Skeletal muscle cell (primary cell): ENCODE data around the gene OTOA.
"Not testable (repeated sequence)": the region's sequence is repeated elsewhere in the genome, so short reads cannot be mapped to it uniquely, and the experiment has no call there.

Source experiments
- DNase-seq: peaks from one replicate; pipeline ENCODE4 v3.0.0-alpha.2; 2010; ENCODE audit warnings: low read depth
- H3K4me3 ChIP-seq: 2 replicates; pipeline ENCODE4 v1.5.1; 2011; ENCODE audit warnings: low read depth, mild to moderate bottlenecking, control low read depth, low read length, moderate library complexity

Gene OTOA

DNA sequence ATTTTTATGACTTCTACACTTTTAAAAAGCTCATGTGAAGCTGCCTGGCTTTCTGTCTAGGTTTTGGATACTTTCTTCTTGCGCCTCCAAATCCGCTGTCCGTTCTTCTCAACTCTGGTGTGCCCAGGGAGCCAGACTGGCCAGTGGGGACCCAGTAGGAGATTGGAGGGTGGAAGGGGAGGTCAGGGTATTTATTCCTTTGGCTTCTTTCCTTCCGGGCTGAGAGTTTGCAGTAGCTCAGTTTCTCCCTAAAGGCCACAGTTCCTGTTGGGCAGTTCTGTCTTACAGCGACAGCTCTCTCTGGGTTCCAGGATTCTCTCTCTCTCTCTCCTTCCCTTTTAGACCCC is 109.4 kb downstream of the OTOA start:
- H3K4me3 ChIP-seq, DNase-seq: not testable (repeated sequence)

- not testable (repeated sequence) for H3K4me3 ChIP-seq, DNase-seq
Measured at GRCh38 chr16:21780525-21780924, 116.8 kb downstream of the OTOA start.

DNA sequence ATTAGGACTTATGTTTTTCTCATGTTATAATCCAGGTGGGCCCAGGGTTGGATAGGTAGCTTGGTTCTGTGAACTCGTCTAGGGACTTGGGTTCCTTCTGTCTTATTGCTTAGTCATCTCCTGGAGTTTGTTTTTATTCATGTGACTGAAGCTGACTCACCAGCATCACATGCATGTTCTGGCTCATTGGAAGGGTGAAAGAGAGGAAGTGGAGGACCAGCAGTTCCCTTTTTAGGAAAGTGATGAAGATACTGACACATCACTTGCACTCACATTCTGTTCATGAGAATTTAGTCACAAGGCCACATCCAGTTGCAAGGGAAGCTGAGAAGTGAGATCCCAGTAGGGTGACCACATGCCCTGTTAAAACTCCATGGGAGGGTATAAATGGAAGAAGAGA is 126.7 kb downstream of the OTOA start:
- not testable (repeated sequence) for DNase-seq, H3K4me3 ChIP-seq

GRCh38 chr16:21793310-21793709 is 129.5 kb downstream of the OTOA start:
- H3K4me3 ChIP-seq, DNase-seq: not testable (repeated sequence)

DNA sequence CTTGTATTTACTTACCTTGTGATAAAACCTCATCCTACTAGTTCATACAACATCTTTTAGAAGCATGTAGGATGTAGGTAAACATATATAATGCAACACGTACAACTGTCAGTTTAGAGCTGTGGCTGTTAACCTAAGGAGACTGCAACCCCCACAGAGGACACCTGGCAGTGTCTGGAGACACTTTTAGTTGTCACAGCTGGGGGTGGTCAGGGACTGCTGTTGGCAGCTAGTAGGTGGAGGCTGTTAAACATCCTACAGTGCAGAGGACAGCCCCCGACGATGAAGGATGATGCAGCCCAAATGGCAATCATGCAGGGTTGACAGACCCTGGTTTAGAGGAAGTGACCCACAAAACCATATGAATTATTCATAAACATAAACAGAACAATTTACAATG is 134.8 kb downstream of the OTOA start:
- not testable (repeated sequence) for H3K4me3 ChIP-seq, DNase-seq

DNA sequence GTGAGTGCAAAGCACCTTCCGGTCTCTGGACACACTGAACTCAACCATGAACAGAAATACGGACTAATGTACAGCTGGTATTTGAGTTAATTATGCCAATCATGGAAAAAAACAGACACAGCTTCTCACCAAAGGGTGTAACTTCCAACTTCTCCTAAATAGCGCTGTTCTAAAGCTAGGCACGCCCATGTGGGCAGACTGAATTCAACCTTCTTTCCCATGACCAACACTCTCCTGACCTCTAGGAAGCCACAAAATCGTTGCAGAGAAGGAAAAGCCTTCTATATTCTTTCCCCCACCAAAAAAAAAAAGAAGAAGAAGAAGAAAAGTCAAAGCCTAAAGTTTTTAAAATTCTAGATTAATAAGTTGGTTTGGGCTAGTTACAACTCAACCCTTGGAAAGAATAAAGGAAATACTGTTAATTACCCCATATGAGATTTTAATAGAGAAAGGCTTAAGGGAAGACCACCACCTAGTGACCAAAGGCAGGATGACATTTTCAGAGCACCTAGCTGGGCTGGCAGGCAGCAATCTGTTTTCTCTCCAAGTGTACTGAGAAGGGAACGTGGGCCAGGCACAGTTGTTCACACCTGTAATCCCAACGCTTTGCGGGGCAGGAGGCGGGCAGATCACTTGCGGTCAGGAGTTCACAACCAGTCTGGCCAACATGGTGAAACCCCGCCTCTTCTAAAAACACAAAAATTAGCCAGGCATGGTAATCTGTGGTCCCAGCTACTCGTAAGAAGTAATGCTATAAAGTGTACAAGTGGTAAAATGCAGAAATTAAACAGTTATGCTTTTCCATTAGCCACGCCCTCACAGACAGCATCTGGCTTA is 138.0 kb downstream of the OTOA start:
- H3K4me3 ChIP-seq, DNase-seq: not testable (repeated sequence)

- not testable (repeated sequence) for H3K4me3 ChIP-seq, DNase-seq
Measured at GRCh38 chr16:21802375-21802663, 138.6 kb downstream of the OTOA start.
